PC-3 (cell line): Measurements from ENCODE around the gene LGR4. TPM values are rescaled to one million over a fixed set of nuclear protein-coding genes. Genes with fewer than 3 reads are reported as not detected.

Source experiments
- ATAC-seq: fragments of 200-7000 bp; cut with Tn5 transposase; 2 replicates; pipeline ENCODE4 v1.9.1; 2020; ENCODE audit warnings: mild to moderate bottlenecking, moderate library complexity
- BruUV-seq: library from RNA; stranded (reverse); fragments of 400-500 nt; replicated peaks from 2 replicates; lab custom pipeline; 2021; lab: Mats Ljungman, UMichigan
- CTCF ChIA-PET: fragments of 300-600 bp; sonication (Branson Sonifier 250); formaldehyde crosslinking; loops from one replicate; lab custom pipeline; 2022; ENCODE audit warnings: antibody characterized with exemption; lab: Charles Lee
- POLR2A ChIA-PET: fragments of 300-600 bp; sonication (Branson Sonifier 250); formaldehyde crosslinking; loops from one replicate; lab custom pipeline; 2022; ENCODE audit warnings: antibody characterized with exemption; ENCODE audit not compliant: unreplicated experiment; lab: Charles Lee
- DNase-seq: peaks from one replicate; pipeline ENCODE4 v3.0.0-alpha.2; 2015
- H2AFZ ChIP-seq: fragments of 300-600 bp; sonication (generic); 2 replicates; pipeline ENCODE4 v1.6.0; 2016; ENCODE audit warnings: antibody characterized with exemption, low read length
- H3F3A ChIP-seq: fragments of 300-600 bp; sonication (generic); one replicate; pipeline ENCODE4 v1.6.0; 2017; ENCODE audit warnings: antibody characterized with exemption, low read length, control low read depth, mild to moderate bottlenecking; ENCODE audit not compliant: unreplicated experiment
- H3K27ac ChIP-seq: fragments of 300-600 bp; sonication (generic); 2 replicates; pipeline ENCODE4 v1.5.1; 2016; ENCODE audit warnings: mild to moderate bottlenecking, low read length
- H3K27me3 ChIP-seq: fragments of 300-600 bp; sonication (generic); 2 replicates; pipeline ENCODE4 v1.6.1; 2016; ENCODE audit warnings: low read length, mixed read lengths
- H3K36me3 ChIP-seq: fragments of 300-600 bp; sonication (generic); 2 replicates; pipeline ENCODE4 v1.6.1; 2016; ENCODE audit warnings: low read depth, mixed run types, low read length, mixed read lengths
- H3K4me1 ChIP-seq: fragments of 300-600 bp; sonication (generic); 2 replicates; pipeline ENCODE4 v1.5.1; 2016; ENCODE audit warnings: low read length; ENCODE audit not compliant: insufficient read depth
- H3K4me2 ChIP-seq: fragments of 300-600 bp; sonication (generic); 2 replicates; pipeline ENCODE4 v1.6.0; 2016; ENCODE audit warnings: low read length
- H3K4me3 ChIP-seq: fragments of 300-600 bp; sonication (generic); 2 replicates; pipeline ENCODE4 v1.5.1; 2016; ENCODE audit warnings: mild to moderate bottlenecking, low read length, mixed read lengths
- H3K79me2 ChIP-seq: fragments of 300-600 bp; sonication (generic); 2 replicates; pipeline ENCODE4 v1.6.1; 2017; ENCODE audit warnings: low read length, mixed read lengths
- H3K9ac ChIP-seq: fragments of 300-600 bp; sonication (generic); 2 replicates; pipeline ENCODE4 v1.6.0; 2016; ENCODE audit warnings: mild to moderate bottlenecking, low read length
- H3K9me2 ChIP-seq: fragments of 300-600 bp; sonication (generic); replicated peaks from 2 replicates; pipeline ENCODE4 v1.6.1; 2016; ENCODE audit warnings: mixed run types, low read length, mixed read lengths
- H3K9me3 ChIP-seq: fragments of 300-600 bp; sonication (generic); 2 replicates; pipeline ENCODE4 v1.6.1; 2016; ENCODE audit warnings: low read length, mixed read lengths
- H4K20me1 ChIP-seq: fragments of 300-600 bp; sonication (generic); 2 replicates; pipeline ENCODE4 v1.6.1; 2016; ENCODE audit warnings: low read length, mixed read lengths
- CTCF ChIP-seq: fragments of 300-600 bp; sonication (generic); conservative IDR thresholded peaks from 2 replicates; pipeline ENCODE4 v1.5.1; 2017; ENCODE audit warnings: antibody characterized with exemption, low read depth, mild to moderate bottlenecking, low read length
- EZH2 ChIP-seq: fragments of 300-600 bp; sonication (generic); IDR thresholded peaks from one replicate; pipeline ENCODE4 v1.6.1; 2017; ENCODE audit warnings: antibody characterized with exemption, mild to moderate bottlenecking, low read length; ENCODE audit not compliant: unreplicated experiment
- EZH2phosphoT487 ChIP-seq: fragments of 300-600 bp; sonication (generic); IDR thresholded peaks from 2 replicates; pipeline ENCODE4 v1.6.1; 2018; ENCODE audit warnings: mild to moderate bottlenecking, antibody characterized with exemption, low read length, borderline replicate concordance
- intact Hi-C: fragments of 100-400 bp; cut with micrococcal nuclease; formaldehyde crosslinking; loops from 2 replicates; pipeline ENCODE4 v1.9.0; 2023
- total RNA-seq: library from RNA; depleted of rRNA; stranded (reverse); fragments of >200 nt; gene quantifications from 2 replicates; pipeline ENCODE4 v1.2.3, GENCODE V29; 2014

Gene LGR4
- total RNA-seq, 1 experiment from 2014 or later: 13.5 TPM

DNA sequence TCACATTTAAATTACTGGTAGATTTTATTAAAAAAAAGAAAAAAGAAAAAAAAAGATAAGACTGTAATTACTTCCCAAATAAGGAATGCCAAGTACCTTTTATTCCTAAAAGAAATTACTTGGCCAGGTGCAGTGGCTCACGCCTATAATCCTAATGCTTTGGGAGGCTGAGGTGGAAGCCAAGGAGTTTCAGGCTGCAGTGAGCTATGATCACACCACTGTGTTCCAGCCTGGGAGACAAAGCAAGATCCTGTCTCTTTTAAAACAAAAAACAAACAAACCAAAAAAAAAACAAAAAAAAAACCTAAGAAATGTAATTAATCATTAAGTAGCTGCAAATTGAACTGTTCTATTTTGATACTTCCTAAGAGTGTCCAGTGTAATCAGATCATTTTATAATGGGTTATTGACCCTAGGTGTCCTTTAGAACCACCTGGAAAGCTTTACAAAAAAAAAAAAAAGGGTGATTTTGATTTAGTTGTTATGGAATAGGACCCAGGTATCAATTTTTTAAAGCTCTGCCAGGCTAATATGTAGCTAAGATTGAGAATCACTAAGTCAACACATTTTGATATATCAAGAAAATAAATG, 23.2 kb upstream of the LGR4 start:
- no TSS peak for BruUV-seq
- no peak overlapping the region for H3K9ac ChIP-seq

GRCh38 chr11:27489092-27489491, 16.5 kb upstream of the LGR4 start:
- BruUV-seq: no TSS peak
- Histone ChIP-seq H3K27me3 (no peaks in the 10 kb centered on the region), H3K4me1 (no peaks in the 10 kb centered on the region), H3K79me2 (no peaks in the 10 kb centered on the region), H3K36me3 (peaks cover 13% of the 10 kb centered on the region; the same call in 1 of the 2 replicates), H3F3A (no peaks in the 10 kb centered on the region), H3K4me3 (no peak overlapping the region), H3K9me3 (no peaks in the 10 kb centered on the region), H4K20me1 (no peaks in the 10 kb centered on the region), H3K9me2 (no peaks in the 10 kb centered on the region), H3K27ac (no peak overlapping the region), H3K9ac (no peak overlapping the region), H3K4me2 (no peak overlapping the region), H2AFZ (no peak overlapping the region)
- DNase-seq (no peak), ATAC-seq (no peak)
- POLR2A ChIA-PET: no interaction called here
- CTCF ChIA-PET: no interaction called here
- intact Hi-C loops: loop anchor here (5.0 kb wide), 2 partner anchors 282 to 737 kb away; no protein-coding TSS in a partner anchor
- TF ChIP-seq CTCF (no peak), EZH2 (no peak), EZH2phosphoT487 (no peak)

More for the DNA sequence above, 23.2 kb upstream of the LGR4 start:
- no peaks in the 10 kb centered on the region for H4K20me1 ChIP-seq
- no peaks in the 10 kb centered on the region for H3K9me3 ChIP-seq
- no peak overlapping the region for H3K4me2 ChIP-seq
- peaks cover 3% of the 10 kb centered on the region for H3F3A ChIP-seq
- H3K4me1 ChIP-seq: 0 out of 2 replicates have a peak, but pooled peaks cover 3% of the 10 kb centered on the region
- ChIA-PET CTCF (interaction anchor here (0.6 kb wide), 1 partner anchor 316 kb away, joined by 3 read pairs; no protein-coding TSS in a partner anchor), POLR2A (no interaction called here)
- no peak overlapping the region for H2AFZ ChIP-seq
- DNase-seq (no peak), ATAC-seq (no peak)
- H3K9me2 ChIP-seq: no peaks in the 10 kb centered on the region
- H3K27ac ChIP-seq: no peak overlapping the region
- no peaks in the 10 kb centered on the region for H3K27me3 ChIP-seq
- intact Hi-C loops: no loop called here
- H3K79me2 ChIP-seq: no peaks in the 10 kb centered on the region
- H3K4me3 ChIP-seq: no peak overlapping the region
- no peak for TF ChIP-seq EZH2phosphoT487
- TF ChIP-seq EZH2: no peak
- no peak for TF ChIP-seq CTCF
- peaks cover 49% of the 10 kb centered on the region for H3K36me3 ChIP-seq

DNA sequence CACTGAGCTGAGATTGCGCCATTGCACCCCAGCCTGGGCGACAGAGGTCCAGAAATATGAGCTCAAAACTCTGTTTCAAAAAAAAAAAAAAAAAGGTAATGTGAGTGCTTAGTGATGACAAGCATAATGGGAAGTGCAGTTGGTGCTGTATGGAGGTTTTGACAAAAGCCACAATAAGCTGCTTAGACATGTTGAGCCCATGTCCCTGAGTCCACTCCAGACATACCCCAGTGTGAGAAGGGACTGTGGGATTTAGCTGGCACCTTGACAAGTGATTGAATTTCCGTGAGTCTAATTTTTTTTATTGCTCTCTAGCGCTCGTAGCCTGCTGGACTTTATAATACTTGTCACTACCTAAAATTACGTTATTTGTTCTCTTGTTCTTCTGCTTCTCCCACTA, 15.1 kb upstream of the LGR4 start:
- POLR2A ChIA-PET: no interaction called here
- no TSS peak for BruUV-seq

More for the DNA sequence above, 15.1 kb upstream of the LGR4 start:
- H4K20me1 ChIP-seq: no peaks in the 10 kb centered on the region
- no peak overlapping the region for H3K4me2 ChIP-seq
- H3K9ac ChIP-seq: no peak overlapping the region
- no peak overlapping the region for H3K4me3 ChIP-seq
- intact Hi-C loops: loop anchor here (5.0 kb wide), 2 partner anchors 280 to 735 kb away; no protein-coding TSS in a partner anchor
- H3K27me3 ChIP-seq: no peaks in the 10 kb centered on the region
- H3F3A ChIP-seq: no peaks in the 10 kb centered on the region
- H3K9me2 ChIP-seq: no peaks in the 10 kb centered on the region
- H3K27ac ChIP-seq: no peak overlapping the region
- no peaks in the 10 kb centered on the region for H3K4me1 ChIP-seq
- CTCF ChIA-PET: no interaction called here
- TF ChIP-seq EZH2phosphoT487: no peak
- no peak for TF ChIP-seq CTCF
- ATAC-seq (no peak), DNase-seq (no peak)
- no peaks in the 10 kb centered on the region for H3K79me2 ChIP-seq
- no peak overlapping the region for H2AFZ ChIP-seq
- no peaks in the 10 kb centered on the region for H3K9me3 ChIP-seq
- H3K36me3 ChIP-seq: peaks cover 8% of the 10 kb centered on the region; the same call in 1 of the 2 replicates
